Muscle layer of colon (tissue), 2 donors: ENCODE data around the gene OR8K1.

ENCODE experiments used
- H3K27ac ChIP-seq: one replicate; pipeline ENCODE4 v1.7.0; 2013; ENCODE audit warnings: low read depth, mild to moderate bottlenecking, low read length, moderate library complexity
- H3K27me3 ChIP-seq, 2 donors: one replicate each; pipeline ENCODE4 v1.7.0; 2013; ENCODE audit warnings: low read length in 2 of 2, mild to moderate bottlenecking in 2 of 2; ENCODE audit not compliant: insufficient read depth in 2 of 2, control insufficient read depth in 1 of 2
- H3K36me3 ChIP-seq: one replicate; pipeline ENCODE4 v1.7.0; 2013; ENCODE audit warnings: mild to moderate bottlenecking, low read length; ENCODE audit not compliant: insufficient read depth
- H3K4me1 ChIP-seq: one replicate; pipeline ENCODE4 v1.7.0; 2013; ENCODE audit warnings: mild to moderate bottlenecking, low read length; ENCODE audit not compliant: insufficient read depth
- H3K4me3 ChIP-seq, 2 donors: one replicate each; pipeline ENCODE4 v1.7.0; 2013; ENCODE audit warnings: low read length in 2 of 2, low read depth in 1 of 2, mild to moderate bottlenecking in 1 of 2, moderate library complexity in 1 of 2
- H3K9ac ChIP-seq: one replicate; pipeline ENCODE4 v1.7.0; 2013; ENCODE audit warnings: low read length
- H3K9me3 ChIP-seq: one replicate; pipeline ENCODE4 v1.7.0; 2013; ENCODE audit warnings: mild to moderate bottlenecking, low read length
- donor health status: abdominal sarcoma.
- donor health status: Adenocarcinoma of cecum.

Gene OR8K1

GRCh38 chr11:56345739-56346138, at the start of gene OR8K1:
Gene OR8K1 (plus strand): TSS chr11:56346039. CDS start chr11:56346039, 0 bp downstream.
- H3K27me3 ChIP-seq: no peaks in the 10 kb centered on the region
- no peak within 1 kb of the TSS for H3K27ac ChIP-seq
- H3K9me3 ChIP-seq: no peaks in the 10 kb centered on the region
- no peaks in the 10 kb centered on the region for H3K4me1 ChIP-seq
- no peak within 1 kb of the TSS for H3K4me3 ChIP-seq
- no peaks in the 10 kb centered on the region for H3K36me3 ChIP-seq
- no peak within 1 kb of the TSS for H3K9ac ChIP-seq

GRCh38 chr11:56296898-56297297, 48.9 kb upstream of the OR8K1 start:
- no peaks in the 10 kb centered on the region for H3K36me3 ChIP-seq
- H3K4me1 ChIP-seq: no peaks in the 10 kb centered on the region
- H3K4me3 ChIP-seq: no peak overlapping the region
- H3K27ac ChIP-seq: no peak overlapping the region
- no peaks in the 10 kb centered on the region for H3K27me3 ChIP-seq
- H3K9ac ChIP-seq: no peak overlapping the region
- no peaks in the 10 kb centered on the region for H3K9me3 ChIP-seq

- Histone ChIP-seq H3K9me3 (no peaks in the 10 kb centered on the region), H3K27me3 (no peaks in the 10 kb centered on the region), H3K36me3 (no peaks in the 10 kb centered on the region), H3K4me1 (no peaks in the 10 kb centered on the region), H3K27ac (no peak overlapping the region), H3K9ac (no peak overlapping the region), H3K4me3 (no peak overlapping the region)
Observed at GRCh38 chr11:56307836-56308235, 38.0 kb upstream of the OR8K1 start.

DNA sequence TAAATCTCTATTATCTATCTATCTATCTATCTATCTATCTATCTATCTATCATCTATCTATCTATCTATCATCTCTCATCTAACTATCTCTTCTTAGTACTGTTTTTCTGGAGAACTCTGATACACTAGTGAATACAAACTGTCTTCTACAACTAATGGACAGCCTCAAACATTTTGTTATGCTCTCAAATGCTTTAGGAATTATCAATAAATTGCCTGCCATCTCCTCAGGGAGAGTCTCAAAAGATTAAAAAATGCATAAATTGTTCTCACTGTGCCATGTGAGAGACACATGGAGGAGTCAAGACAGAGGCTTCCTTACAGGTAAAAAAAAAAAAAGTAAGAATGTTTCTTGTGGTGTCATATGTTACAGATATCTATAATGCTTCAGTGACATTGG, 31.0 kb upstream of the OR8K1 start, which contains the start of gene OR8K3:
Gene OR8K3, plus strand, starts transcription at position 301 of the 400 bp plus-strand sequence. CDS start 3,163 bp downstream, outside the sequence.
- no peaks in the 10 kb centered on the region for H3K9me3 ChIP-seq
- H3K4me1 ChIP-seq: no peaks in the 10 kb centered on the region
- H3K27ac ChIP-seq: no peak within 1 kb of the TSS
- no peak within 1 kb of the TSS for H3K9ac ChIP-seq
- no peak within 1 kb of the TSS for H3K4me3 ChIP-seq
- H3K27me3 ChIP-seq: no peaks in the 10 kb centered on the region
- no peaks in the 10 kb centered on the region for H3K36me3 ChIP-seq

DNA sequence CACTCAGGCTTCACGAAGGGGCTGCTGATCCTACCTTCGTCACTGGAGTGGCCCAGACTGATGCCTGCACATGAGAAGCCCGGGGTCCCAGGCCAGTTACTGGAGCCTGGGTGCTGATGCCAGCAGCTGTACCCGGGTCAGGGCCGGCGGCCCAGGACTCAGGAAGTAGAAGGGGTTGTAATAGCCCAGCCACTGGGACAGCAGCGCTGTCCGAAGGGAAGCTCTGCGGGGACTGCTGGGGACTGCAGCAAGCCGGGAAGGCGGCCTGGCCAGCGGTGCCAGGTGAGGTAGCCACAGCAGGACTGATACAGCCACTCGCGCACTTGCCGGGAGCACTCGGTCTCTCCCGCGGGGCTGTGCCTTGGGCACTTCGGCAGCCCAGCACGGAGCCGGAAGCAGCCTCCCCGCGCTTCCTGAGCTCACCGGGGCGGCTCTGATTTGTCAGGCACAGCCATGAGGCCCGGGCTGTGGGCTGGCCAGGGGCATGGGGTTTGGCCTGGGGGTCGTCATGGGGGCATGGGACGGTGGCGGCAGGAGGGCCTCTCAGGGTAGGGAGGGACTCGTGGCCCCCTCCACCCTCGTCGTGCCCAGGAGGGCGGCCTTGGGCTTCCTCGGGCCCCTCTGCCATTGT, 13.9 kb upstream of the OR8K1 start:
- Histone ChIP-seq H3K9ac (no peak overlapping the region), H3K9me3 (no peaks in the 10 kb centered on the region), H3K27me3 (no peaks in the 10 kb centered on the region), H3K4me1 (no peaks in the 10 kb centered on the region), H3K36me3 (no peaks in the 10 kb centered on the region), H3K4me3 (no peak overlapping the region), H3K27ac (no peak overlapping the region)

DNA sequence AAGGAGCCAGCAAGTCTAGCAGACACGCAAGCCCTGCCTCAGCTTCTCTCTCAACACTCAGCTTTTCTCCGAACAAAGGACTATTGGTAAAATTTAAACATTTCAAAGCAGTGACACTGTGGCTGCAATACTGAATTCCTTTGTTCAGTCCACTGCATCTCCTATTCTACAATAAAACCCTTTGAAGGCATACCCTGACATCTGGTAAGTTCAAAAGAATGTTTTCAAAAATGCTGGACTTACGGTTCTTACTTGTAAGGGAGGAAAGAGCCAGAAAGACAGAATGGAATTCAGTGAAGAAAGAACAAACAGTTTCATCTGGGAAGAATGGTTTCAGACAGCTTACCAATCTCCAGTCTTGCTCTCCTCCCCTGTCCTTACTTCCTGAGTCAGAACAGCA, 12.7 kb upstream of the OR8K1 start:
- no peaks in the 10 kb centered on the region for H3K36me3 ChIP-seq
- no peaks in the 10 kb centered on the region for H3K4me1 ChIP-seq
- H3K9ac ChIP-seq: no peak overlapping the region
- H3K9me3 ChIP-seq: no peaks in the 10 kb centered on the region
- no peaks in the 10 kb centered on the region for H3K27me3 ChIP-seq
- no peak overlapping the region for H3K4me3 ChIP-seq
- no peak overlapping the region for H3K27ac ChIP-seq

DNA sequence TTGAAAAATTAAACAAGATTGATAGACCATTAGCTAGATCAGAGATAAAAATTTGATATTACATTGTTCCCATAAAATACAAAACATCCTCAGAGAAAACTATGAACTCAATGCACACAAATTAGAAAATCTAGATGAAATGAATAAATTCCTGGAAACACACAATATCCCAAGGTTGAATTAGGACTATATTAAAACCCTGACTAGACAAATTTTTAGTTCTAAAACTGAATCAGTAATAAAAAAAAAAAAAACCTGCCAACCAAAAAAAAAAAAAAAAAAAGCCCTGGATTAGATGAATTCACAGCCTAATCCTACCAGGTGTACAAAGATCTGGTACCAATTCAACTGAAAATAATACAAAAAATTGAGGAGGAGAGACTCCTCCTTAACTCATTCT, 5.5 kb upstream of the OR8K1 start:
- Histone ChIP-seq H3K36me3 (no peaks in the 10 kb centered on the region), H3K9ac (no peak overlapping the region), H3K9me3 (no peaks in the 10 kb centered on the region), H3K27me3 (no peaks in the 10 kb centered on the region), H3K27ac (no peak overlapping the region), H3K4me1 (no peaks in the 10 kb centered on the region), H3K4me3 (no peak overlapping the region)

- no peaks in the 10 kb centered on the region for H3K27me3 ChIP-seq
- no peaks in the 10 kb centered on the region for H3K36me3 ChIP-seq
- H3K9ac ChIP-seq: no peak within 1 kb of the TSS
- no peaks in the 10 kb centered on the region for H3K4me1 ChIP-seq
- no peak within 1 kb of the TSS for H3K4me3 ChIP-seq
- H3K9me3 ChIP-seq: no peaks in the 10 kb centered on the region
- no peak within 1 kb of the TSS for H3K27ac ChIP-seq
Observed at GRCh38 chr11:56353991-56354390, 8.2 kb downstream of the OR8K1 start, which contains the start of gene OR8J1. Gene OR8J1 (plus strand): TSS chr11:56354291. CDS start chr11:56360247, 5,956 bp downstream.

- H3K4me1 ChIP-seq: no peaks in the 10 kb centered on the region
- no peak within 1 kb of the TSS for H3K9ac ChIP-seq
- no peaks in the 10 kb centered on the region for H3K9me3 ChIP-seq
- no peak within 1 kb of the TSS for H3K27ac ChIP-seq
- H3K36me3 ChIP-seq: no peaks in the 10 kb centered on the region
- no peaks in the 10 kb centered on the region for H3K27me3 ChIP-seq
- no peak within 1 kb of the TSS for H3K4me3 ChIP-seq
Observed at GRCh38 chr11:56375324-56375723, 29.5 kb downstream of the OR8K1 start, which contains the start of gene OR8U1. Gene OR8U1 (plus strand): TSS chr11:56375624. CDS start chr11:56375624, 0 bp downstream.

GRCh38 chr11:56380120-56380519, 34.3 kb downstream of the OR8K1 start:
- no peak overlapping the region for H3K9ac ChIP-seq
- no peaks in the 10 kb centered on the region for H3K9me3 ChIP-seq
- no peak overlapping the region for H3K27ac ChIP-seq
- H3K36me3 ChIP-seq: no peaks in the 10 kb centered on the region
- H3K4me3 ChIP-seq: no peak overlapping the region
- H3K27me3 ChIP-seq: no peaks in the 10 kb centered on the region
- H3K4me1 ChIP-seq: no peaks in the 10 kb centered on the region

DNA sequence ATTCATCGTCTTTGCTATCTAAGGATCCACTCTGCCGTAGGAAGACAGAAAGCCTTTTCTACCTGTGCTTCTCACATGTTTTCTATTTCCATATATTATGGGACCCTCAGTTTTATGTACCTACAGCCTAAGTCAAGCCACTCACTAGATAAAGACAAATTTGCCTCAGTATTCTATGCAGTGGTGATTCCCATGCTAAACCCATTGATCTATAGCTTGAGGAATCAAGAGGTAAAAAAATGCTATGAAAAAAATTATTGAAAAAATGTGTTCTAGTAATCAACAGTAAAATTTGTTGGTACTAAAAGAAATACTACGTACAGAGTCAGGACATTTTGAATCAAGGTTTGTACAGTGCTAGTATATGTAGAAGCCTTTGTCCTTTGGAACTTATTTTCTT, 48.5 kb downstream of the OR8K1 start:
- H3K9me3 ChIP-seq: no peaks in the 10 kb centered on the region
- H3K9ac ChIP-seq: no peak overlapping the region
- no peaks in the 10 kb centered on the region for H3K4me1 ChIP-seq
- H3K27me3 ChIP-seq: no peaks in the 10 kb centered on the region
- H3K4me3 ChIP-seq: no peak overlapping the region
- H3K36me3 ChIP-seq: no peaks in the 10 kb centered on the region
- H3K27ac ChIP-seq: no peak overlapping the region

GRCh38 chr11:56396047-56396446, 50.2 kb downstream of the OR8K1 start:
- Histone ChIP-seq H3K9ac (no peak overlapping the region), H3K9me3 (no peaks in the 10 kb centered on the region), H3K27me3 (no peaks in the 10 kb centered on the region), H3K4me3 (no peak overlapping the region), H3K4me1 (no peaks in the 10 kb centered on the region), H3K36me3 (no peaks in the 10 kb centered on the region), H3K27ac (no peak overlapping the region)
